Measurements from ENCODE around the gene PRKCB. TPM values are rescaled to one million over a fixed set of nuclear protein-coding genes. Genes with fewer than 3 reads are reported as not detected.

PRKCB gene
- total and polyA plus RNA-seq, 2 of the 8 experiments (the other 6 are each of a cell fraction or from before 2014, with no cell fraction given): 7.1 to 12.1 TPM

GRCh38 chr16:23965137-23965733, 129.5 kb downstream of the PRKCB start (continued):
- TF ChIP-seq ZNF274 (IDR thresholded peaks at IDR 0.05; ENCODE audit: borderline replicate concordance, extremely low read depth, low read length): no peak
- TF ChIP-seq E2F6 (IDR thresholded peaks at IDR 0.05): no peak
- no peak for TF ChIP-seq RFX5 (IDR thresholded peaks at IDR 0.05; ENCODE audit: borderline replicate concordance, low read depth, low read length)
- TF ChIP-seq RNF2 (IDR thresholded peaks at IDR 0.05; ENCODE audit: borderline replicate concordance, low read depth, low read length, missing control alignments, poor library complexity, severe bottlenecking): no peak
- no peak for TF ChIP-seq NANOG (IDR thresholded peaks at IDR 0.05; ENCODE audit: insufficient read depth, low read depth, low read length, poor library complexity, severe bottlenecking)
